CD4-positive, CD25-positive, alpha-beta regulatory T cell (primary cell): Measurements from ENCODE around the gene SLC8A1. TPM values are rescaled to one million over a fixed set of nuclear protein-coding genes. Genes with fewer than 3 reads are reported as not detected.
"Not testable (repeated sequence)": the region's sequence is repeated elsewhere in the genome, so short reads cannot be mapped to it uniquely, and the experiment has no call there.

Source experiments
- ATAC-seq, 2 donors: fragments of 150-1000 bp; cut with Tn5 transposase; one replicate each; pipeline ENCODE4 v1.10.0; 2021; ENCODE audit warnings: low read depth in 2 of 2, moderate number of reproducible peaks in 2 of 2, moderate library complexity in 1 of 2
- DNase-seq, 3 donors: peaks; one replicate each; pipeline versions ENCODE4 v3.0.0 to v3.0.0-alpha.2; 2012 to 2022; ENCODE audit warnings: mixed read lengths in 1 of 3
- H3K27ac ChIP-seq: one replicate; pipeline ENCODE4 v1.7.0; 2013; ENCODE audit warnings: mild to moderate bottlenecking, low read length; ENCODE audit not compliant: insufficient read depth, poor library complexity, severe bottlenecking
- H3K27me3 ChIP-seq: one replicate; pipeline ENCODE4 v1.7.0; 2013; ENCODE audit warnings: low read length; ENCODE audit not compliant: control insufficient read depth, insufficient read depth
- H3K36me3 ChIP-seq: one replicate; pipeline ENCODE4 v1.7.0; 2013; ENCODE audit warnings: mild to moderate bottlenecking, low read length, moderate library complexity; ENCODE audit not compliant: control insufficient read depth, insufficient read depth
- H3K4me1 ChIP-seq: 2 replicates; pipeline ENCODE4 v1.7.0; 2013; ENCODE audit warnings: mild to moderate bottlenecking, low read length; ENCODE audit not compliant: insufficient read depth, control insufficient read depth, poor library complexity, severe bottlenecking
- H3K4me3 ChIP-seq: one replicate; pipeline ENCODE4 v1.7.0; 2013; ENCODE audit warnings: low read depth, mild to moderate bottlenecking, low read length, moderate library complexity
- H3K9me3 ChIP-seq, 2 experiments: 1 replicate in 1 of 2; 2 replicates in 1 of 2; pipeline ENCODE4 v1.7.0; 2013; ENCODE audit warnings: low read length in 2 of 2, mild to moderate bottlenecking in 1 of 2, moderate library complexity in 1 of 2; ENCODE audit not compliant: control insufficient read depth in 2 of 2
- H3K27ac Mint-ChIP-seq, 3 donors: one replicate each; pipeline ENCODE4 v1.8.0; 2020 to 2022; ENCODE audit warnings: mild to moderate bottlenecking in 3 of 3, mixed read lengths in 3 of 3, moderate library complexity in 2 of 3
- H3K27me3 Mint-ChIP-seq: one replicate; pipeline ENCODE4 v1.8.0; 2022; ENCODE audit warnings: mild to moderate bottlenecking, mixed read lengths
- H3K36me3 Mint-ChIP-seq: one replicate; pipeline ENCODE4 v1.8.0; 2020; ENCODE audit warnings: mixed read lengths
- H3K4me1 Mint-ChIP-seq, 4 donors: one replicate each; pipeline ENCODE4 v1.8.0; 2020 to 2022; ENCODE audit warnings: mixed read lengths in 4 of 4, mild to moderate bottlenecking in 1 of 4
- H3K4me3 Mint-ChIP-seq, 4 donors: one replicate each; pipeline ENCODE4 v1.8.0; 2020 to 2022; ENCODE audit warnings: mild to moderate bottlenecking in 4 of 4, mixed read lengths in 4 of 4, moderate library complexity in 3 of 4
- H3K9me3 Mint-ChIP-seq, 7 donors: one replicate each; pipeline ENCODE4 v1.8.0; 2020 to 2022; ENCODE audit warnings: mixed read lengths in 7 of 7, mild to moderate bottlenecking in 3 of 7, moderate library complexity in 2 of 7
- polyA plus RNA-seq, 4 donors: library from polyadenylated mRNA; unstranded; fragments of 300-500 nt; fragmentation: Illumina TruSeq; gene quantifications; one replicate each; pipeline ENCODE4 v1.2.3, GENCODE V29; 2021
- total RNA-seq: library from RNA; stranded (reverse); gene quantifications from one replicate; pipeline ENCODE4 v1.2.3, GENCODE V29; 2022

Gene SLC8A1
- total and polyA plus RNA-seq, 5 donors from 2014 or later, result 0.22 to 0.43 TPM; not detected in 3

DNA sequence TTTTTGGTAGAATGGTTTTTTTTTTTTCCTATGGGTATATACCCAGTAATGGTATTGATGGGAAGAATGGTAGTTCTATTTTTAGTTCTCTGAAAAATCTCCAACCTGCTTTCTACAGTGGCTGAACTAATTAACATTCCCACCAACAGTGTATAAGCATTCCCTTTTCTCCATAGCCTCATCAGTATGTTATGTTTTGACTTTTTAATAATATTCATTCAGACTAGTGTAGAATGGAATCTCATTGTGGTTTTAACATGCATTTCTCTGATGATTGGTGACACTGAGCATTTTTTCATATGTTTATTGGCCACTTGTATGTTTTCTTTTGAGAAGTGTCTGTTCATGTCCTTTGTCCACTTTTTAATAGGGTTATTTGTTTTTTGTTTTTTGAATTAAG, 378.6 kb downstream of the SLC8A1 start:
- not testable (repeated sequence) for ATAC-seq, H3K4me3 ChIP-seq, H3K4me1 ChIP-seq, H3K27me3 Mint-ChIP-seq, H3K27ac Mint-ChIP-seq, H3K9me3 ChIP-seq, DNase-seq, H3K27me3 ChIP-seq, H3K36me3 ChIP-seq, H3K36me3 Mint-ChIP-seq, H3K27ac ChIP-seq, H3K4me1 Mint-ChIP-seq, H3K4me3 Mint-ChIP-seq
- H3K9me3 Mint-ChIP-seq, result peaks cover 0 to 11% (median 3%) of the 10 kb centered on the region in 7 donors

GRCh38 chr2:40072442-40073232, 379.3 kb downstream of the SLC8A1 start:
- no peaks in the 10 kb centered on the region for H3K27me3 Mint-ChIP-seq
- H3K9me3 ChIP-seq, result no peaks in the 10 kb centered on the region
- peaks cover 2 to 13% (median 3%) of the 10 kb centered on the region in 7 donors for H3K9me3 Mint-ChIP-seq
- ATAC-seq (no peak), DNase-seq (no peak)
- no peak overlapping the region for H3K27ac ChIP-seq
- no peaks in the 10 kb centered on the region for H3K36me3 ChIP-seq
- no peaks in the 10 kb centered on the region for H3K4me1 ChIP-seq
- H3K4me3 Mint-ChIP-seq, result no peak overlapping the region
- no peaks in the 10 kb centered on the region for H3K36me3 Mint-ChIP-seq
- no peak overlapping the region for H3K27ac Mint-ChIP-seq
- no peaks in the 10 kb centered on the region for H3K4me1 Mint-ChIP-seq
- H3K4me3 ChIP-seq, result no peak overlapping the region
- no peaks in the 10 kb centered on the region for H3K27me3 ChIP-seq

DNA sequence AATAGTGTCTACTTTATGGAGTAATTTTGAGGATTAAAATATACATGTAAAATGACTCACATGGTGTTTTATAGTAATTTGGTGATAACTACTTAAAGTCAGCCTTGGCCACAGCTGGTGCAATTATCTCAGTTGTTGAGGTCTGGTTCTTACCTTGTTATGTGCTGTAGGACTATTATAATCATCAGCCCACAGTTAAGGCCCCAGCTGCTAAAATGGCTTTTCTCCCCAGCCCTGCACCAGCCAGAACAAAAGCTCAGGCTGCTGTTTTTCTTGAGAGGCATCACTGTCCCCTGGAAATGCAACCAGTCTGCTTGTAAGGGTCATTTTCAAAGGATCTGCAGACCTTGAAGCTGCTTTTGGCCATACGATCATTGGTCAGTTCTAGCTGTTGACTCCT, 389.5 kb downstream of the SLC8A1 start:
- Histone ChIP-seq H3K4me3 (no peak overlapping the region), H3K36me3 (no peaks in the 10 kb centered on the region), H3K9me3 (no peaks in the 10 kb centered on the region), H3K4me1 (no peaks in the 10 kb centered on the region), H3K27me3 (no peaks in the 10 kb centered on the region), H3K27ac (no peak overlapping the region)
- H3K9me3 Mint-ChIP-seq, result peaks cover 3 to 12% (median 4%) of the 10 kb centered on the region in 7 donors
- ATAC-seq (no peak), DNase-seq (no peak)
- H3K36me3 Mint-ChIP-seq, result no peaks in the 10 kb centered on the region
- H3K27me3 Mint-ChIP-seq, result no peaks in the 10 kb centered on the region
- H3K27ac Mint-ChIP-seq, result no peak overlapping the region
- H3K4me1 Mint-ChIP-seq, result no peaks in the 10 kb centered on the region
- no peak overlapping the region for H3K4me3 Mint-ChIP-seq

DNA sequence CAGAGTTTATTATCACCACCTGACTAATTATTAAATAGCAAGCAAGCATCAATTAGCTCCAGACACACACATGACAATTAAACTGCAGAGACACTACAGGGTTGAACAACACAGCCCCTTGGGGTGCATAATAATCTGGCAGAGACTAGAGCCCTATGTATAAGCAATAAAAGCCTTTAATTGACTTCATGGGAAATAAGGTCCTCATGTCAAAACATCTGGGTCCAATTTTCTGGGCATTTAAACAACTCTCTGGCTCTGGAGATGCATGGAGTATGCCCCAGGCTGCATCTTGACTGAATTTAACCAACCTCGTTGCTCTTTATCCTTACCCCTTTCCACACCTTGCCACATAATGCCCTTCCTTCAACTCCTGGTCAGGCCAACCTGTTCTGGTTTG, 402.1 kb downstream of the SLC8A1 start:
- Histone ChIP-seq H3K27me3 (no peaks in the 10 kb centered on the region), H3K27ac (no peak overlapping the region), H3K4me1 (no peaks in the 10 kb centered on the region), H3K36me3 (no peaks in the 10 kb centered on the region), H3K9me3 (no peaks in the 10 kb centered on the region), H3K4me3 (no peak overlapping the region)
- Mint-ChIP-seq H3K27me3 (no peaks in the 10 kb centered on the region), H3K4me3 (no peak overlapping the region), H3K4me1 (no peaks in the 10 kb centered on the region), H3K9me3 (peaks cover 0 to 3% (median 2%) of the 10 kb centered on the region in 7 donors), H3K36me3 (no peaks in the 10 kb centered on the region), H3K27ac (no peak overlapping the region)
- DNase-seq, result no peak
- no peak for ATAC-seq

DNA sequence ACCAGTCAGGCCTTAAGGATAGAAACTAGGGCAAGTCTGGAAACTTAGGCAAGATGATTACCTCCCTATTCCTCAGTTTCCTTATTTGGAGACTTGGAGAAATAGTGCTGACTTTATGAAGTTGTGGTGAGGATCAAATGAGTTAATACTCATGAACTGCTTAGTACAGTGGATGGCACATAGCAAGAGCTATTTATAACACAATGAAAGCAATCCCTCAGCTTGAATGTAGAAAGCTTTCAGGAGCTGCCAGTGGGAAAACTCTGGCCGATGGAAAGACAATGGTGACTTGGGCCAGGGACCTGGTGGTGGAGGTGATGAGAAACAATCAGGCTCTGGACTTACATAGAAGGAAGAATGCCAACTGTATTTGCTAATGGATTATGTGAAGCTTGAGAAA, 403.4 kb downstream of the SLC8A1 start:
- DNase-seq (no peak), ATAC-seq (no peak)
- no peaks in the 10 kb centered on the region for H3K27me3 ChIP-seq
- no peak overlapping the region for H3K4me3 Mint-ChIP-seq
- no peak overlapping the region for H3K27ac Mint-ChIP-seq
- no peaks in the 10 kb centered on the region for H3K4me1 ChIP-seq
- no peaks in the 10 kb centered on the region for H3K9me3 ChIP-seq
- no peaks in the 10 kb centered on the region for H3K36me3 ChIP-seq
- H3K9me3 Mint-ChIP-seq, result peaks cover 0 to 3% (median 0%) of the 10 kb centered on the region in 7 donors
- H3K27me3 Mint-ChIP-seq, result no peaks in the 10 kb centered on the region
- no peak overlapping the region for H3K4me3 ChIP-seq
- H3K27ac ChIP-seq, result no peak overlapping the region
- H3K36me3 Mint-ChIP-seq, result no peaks in the 10 kb centered on the region
- no peaks in the 10 kb centered on the region for H3K4me1 Mint-ChIP-seq

DNA sequence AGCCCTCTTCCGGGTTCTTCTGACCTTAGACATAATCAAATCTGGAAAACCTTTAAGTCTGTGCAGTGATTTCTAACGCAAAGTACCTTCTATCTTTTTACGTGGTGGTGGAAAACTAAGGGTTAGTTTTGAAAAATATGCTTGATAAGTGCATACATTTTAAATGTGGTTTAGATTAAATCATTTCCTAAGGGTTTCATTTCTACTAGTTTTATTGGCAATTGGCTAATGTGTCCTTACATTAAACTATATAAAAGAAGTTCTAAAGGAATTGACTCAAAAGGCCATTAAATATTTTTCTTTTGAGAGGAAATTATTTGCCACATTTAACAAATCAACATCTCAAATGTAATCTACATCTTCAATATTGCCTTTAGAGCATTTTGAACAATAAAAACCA, 404.5 kb downstream of the SLC8A1 start:
- Mint-ChIP-seq H3K27me3 (no peaks in the 10 kb centered on the region), H3K4me1 (no peaks in the 10 kb centered on the region), H3K9me3 (peaks cover 0 to 3% (median 0%) of the 10 kb centered on the region in 7 donors), H3K36me3 (no peaks in the 10 kb centered on the region), H3K4me3 (no peak overlapping the region), H3K27ac (peak overlapping the region in 1 of 3 donors; percentile 8)
- Histone ChIP-seq H3K4me3 (no peak overlapping the region), H3K27ac (no peak overlapping the region), H3K4me1 (no peaks in the 10 kb centered on the region), H3K36me3 (no peaks in the 10 kb centered on the region), H3K9me3 (no peaks in the 10 kb centered on the region), H3K27me3 (no peaks in the 10 kb centered on the region)
- DNase-seq (no peak), ATAC-seq (no peak)
